HEK293 (cell line): ENCODE data around the gene HPCAL1.

Source experiments
- CTCF ChIP-seq: fragments of 450-650 bp; formaldehyde crosslinking; IDR thresholded peaks from 2 replicates; pipeline ENCODE4 v1.5.1; 2016; ENCODE audit warnings: missing biosample characterization, missing genetic modification characterization
- ZNF274 ChIP-seq, 2 experiments: fragments of 200-500 bp in 1 of 2; fragments of 450-650 bp in 1 of 2; sonication (Bioruptor generic) in 1 of 2; formaldehyde crosslinking in 1 of 2; IDR thresholded peaks; 2 replicates each; pipeline versions ENCODE4 v1.5.1 to v1.6.1; 2014 to 2016; ENCODE audit warnings: borderline replicate concordance in 1 of 2, inconsistent platforms in 1 of 2, low read length in 1 of 2, missing biosample characterization in 1 of 2, missing genetic modification characterization in 1 of 2
- ZNF362 ChIP-seq: fragments of 450-650 bp; formaldehyde crosslinking; IDR thresholded peaks from 2 replicates; pipeline ENCODE4 v1.5.1; 2016; ENCODE audit warnings: missing biosample characterization, missing genetic modification characterization
- ZNF501 ChIP-seq: fragments of 450-650 bp; formaldehyde crosslinking; IDR thresholded peaks from 2 replicates; pipeline ENCODE4 v1.5.1; 2016; ENCODE audit warnings: missing biosample characterization, missing genetic modification characterization
- ZNF585B ChIP-seq: fragments of 450-650 bp; formaldehyde crosslinking; IDR thresholded peaks from 2 replicates; pipeline ENCODE4 v1.5.1; 2016; ENCODE audit warnings: missing biosample characterization, missing genetic modification characterization
- ZNF660 ChIP-seq: fragments of 450-650 bp; IDR thresholded peaks from 2 replicates; pipeline ENCODE4 v1.5.1; 2018; ENCODE audit warnings: missing biosample characterization, mild to moderate bottlenecking, missing genetic modification characterization

GRCh38 chr2:10316336-10316735 is 13.6 kb downstream of the HPCAL1 start:
- TF ChIP-seq ZNF501 (tag by site-specific recombination) (no peak), ZNF660 (no peak), ZNF362 (tag by site-specific recombination) (no peak), ZNF585B (tag by site-specific recombination) (no peak), CTCF (tag by site-specific recombination) (no peak), ZNF274 (IDR thresholded peaks at IDR 0.05; ENCODE audit: low read length) (no peak), ZNF274 (tag by site-specific recombination; IDR thresholded peaks at IDR 0.05; ENCODE audit: borderline replicate concordance) (no peak)
